Left ventricle myocardium inferior (tissue), 1 donor: ENCODE results near the gene ZSCAN9. TPM values are rescaled to one million over a fixed set of nuclear protein-coding genes. Genes with fewer than 3 reads are reported as not detected.

Source experiments
- DNase-seq: peaks from one replicate; pipeline ENCODE4 v3.0.0-alpha.2; 2020
- H3K27ac ChIP-seq: fragments of 200-600 bp; replicated peaks from 2 replicates; pipeline ENCODE4 v1.8.0; 2021
- H3K27me3 ChIP-seq: fragments of 200-600 bp; 2 replicates; pipeline ENCODE4 v1.8.0; 2021; ENCODE audit warnings: low read depth
- H3K36me3 ChIP-seq: fragments of 200-600 bp; 2 replicates; pipeline ENCODE4 v1.8.0; 2021
- H3K4me1 ChIP-seq: fragments of 200-600 bp; 2 replicates; pipeline ENCODE4 v1.8.0; 2021
- H3K4me3 ChIP-seq: fragments of 200-600 bp; 2 replicates; pipeline ENCODE4 v1.8.0; 2021; ENCODE audit warnings: mild to moderate bottlenecking, moderate library complexity
- H3K9me3 ChIP-seq: fragments of 200-600 bp; replicated peaks from 2 replicates; pipeline ENCODE4 v1.8.0; 2021
- CTCF ChIP-seq: fragments of 200-600 bp; IDR thresholded peaks from 2 replicates; pipeline ENCODE4 v1.8.0; 2021; ENCODE audit warnings: antibody characterized with exemption, mild to moderate bottlenecking, borderline replicate concordance
- intact Hi-C: fragments of 100-400 bp; cut with micrococcal nuclease; formaldehyde crosslinking; loops from one replicate; pipeline ENCODE4 v1.11.0; 2022
- long read RNA-seq: library from polyadenylated mRNA; unstranded; transcript quantifications from one replicate; pipeline ENCODE4 v2.0.0, GENCODE V29; 2021
- total RNA-seq: library from RNA; stranded (reverse); fragmentation: NEBNext Ultra II Directional; extraction: Animal tissue kit (Norgen Biotek cat#: 25700); gene quantifications from one replicate; pipeline ENCODE4 v1.2.1, GENCODE V29; 2021
- donor health status: DM: no; HTN: yes; CAD: no; lungs with severe emphysema.

The ZSCAN9 gene
- 9.7 TPM for total RNA-seq
- long read RNA-seq, partial matches to known transcripts = 3 of 13 reads
- long read RNA-seq, other reads (novel, unspliced or antisense) = 1 of 13 reads

DNA sequence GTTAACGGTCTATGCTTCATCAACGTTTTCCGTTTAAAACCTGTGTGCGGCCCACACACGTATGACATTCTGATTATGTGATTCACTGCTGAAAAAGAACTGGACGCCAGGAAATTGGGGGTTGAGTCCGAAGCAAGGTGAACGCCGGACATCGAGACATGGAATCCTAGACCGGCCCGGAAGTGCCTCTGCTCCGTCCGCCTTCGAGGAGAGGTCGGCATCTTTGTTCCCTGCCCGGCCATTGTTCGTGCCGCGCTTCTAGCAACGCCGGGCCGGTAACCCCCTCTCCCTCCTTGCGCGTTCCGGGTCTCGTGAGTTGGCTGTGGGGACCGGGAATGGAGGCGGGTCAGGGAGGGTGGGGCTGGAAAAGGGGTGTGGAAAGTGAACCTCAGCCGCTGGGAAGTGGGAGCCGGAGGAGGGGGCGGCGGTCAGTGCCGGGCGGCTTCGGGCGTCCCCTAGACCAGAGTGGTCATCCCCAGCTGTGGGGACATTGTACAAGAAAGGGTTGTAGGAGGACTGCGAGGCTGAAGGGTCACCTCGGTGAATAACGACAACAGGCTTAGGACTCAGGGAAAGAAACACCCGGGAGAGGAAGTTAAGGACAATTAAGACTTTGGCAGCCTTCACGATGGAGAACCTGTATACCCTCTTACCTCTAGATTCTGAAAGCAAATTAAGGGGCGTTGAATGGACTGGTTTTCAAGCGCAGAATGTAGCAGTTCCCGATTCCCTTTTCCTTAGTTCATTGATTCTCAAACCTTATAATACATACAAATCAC is at the start of gene ZSCAN9:
Gene ZSCAN9 (plus strand): TSS at position 220 of the 779 bp plus-strand sequence. CDS start 1,810 bp downstream, outside the sequence.
- peak; percentile 83 for DNase-seq
- intact Hi-C loops = loop anchor here (10.0 kb wide), 1 partner anchor 80 kb away; the partner anchor contains the start of gene ZKSCAN8
- peak within 1 kb of the TSS; percentile 91 for H3K4me3 ChIP-seq
- peaks cover 27% of the 10 kb centered on the region for H3K4me1 ChIP-seq
- peak within 1 kb of the TSS; percentile 90 for H3K27ac ChIP-seq
- no peaks in the 10 kb centered on the region for H3K9me3 ChIP-seq
- H3K27me3 ChIP-seq = peaks cover 16% of the 10 kb centered on the region
- peaks cover 34% of the 10 kb centered on the region for H3K36me3 ChIP-seq
- no peak for TF ChIP-seq CTCF

GRCh38 chr6:28176373-28176772 is 48.7 kb upstream of the ZSCAN9 start:
- Histone ChIP-seq H3K4me1 (no peaks in the 10 kb centered on the region), H3K36me3 (no peaks in the 10 kb centered on the region), H3K27me3 (peaks cover 17% of the 10 kb centered on the region), H3K9me3 (no peaks in the 10 kb centered on the region), H3K27ac (no peak overlapping the region), H3K4me3 (no peak overlapping the region)
- no peak for TF ChIP-seq CTCF
- intact Hi-C loops = no loop called here
- DNase-seq = no peak

DNA sequence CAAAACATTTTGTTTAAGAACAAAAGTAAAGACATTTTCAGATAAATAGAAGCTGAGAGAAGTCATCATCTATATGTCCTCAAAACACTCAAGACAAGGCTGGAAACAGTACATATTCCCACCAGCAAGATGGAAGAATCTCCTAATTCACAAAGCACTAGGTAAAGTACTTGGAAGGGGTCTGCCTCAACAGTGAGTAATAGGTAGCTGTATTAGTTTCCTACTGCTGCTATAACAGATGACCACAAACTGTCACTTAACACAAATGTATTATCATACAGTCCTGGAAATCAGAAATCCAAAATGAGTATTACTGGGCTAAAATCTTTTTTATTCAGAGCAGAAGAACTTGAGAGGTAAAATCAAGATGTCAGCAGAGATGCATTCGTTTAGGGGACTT is 42.8 kb upstream of the ZSCAN9 start:
- H3K4me3 ChIP-seq = no peak overlapping the region
- peaks cover 41% of the 10 kb centered on the region for H3K9me3 ChIP-seq
- H3K27me3 ChIP-seq = peaks cover 17% of the 10 kb centered on the region
- no peak overlapping the region for H3K27ac ChIP-seq
- DNase-seq = no peak
- intact Hi-C loops = no loop called here
- no peaks in the 10 kb centered on the region for H3K36me3 ChIP-seq
- no peaks in the 10 kb centered on the region for H3K4me1 ChIP-seq
- TF ChIP-seq CTCF = no peak

GRCh38 chr6:28188111-28188979 is 36.7 kb upstream of the ZSCAN9 start:
- no peak for TF ChIP-seq CTCF
- DNase-seq = no peak
- intact Hi-C loops = no loop called here
- no peaks in the 10 kb centered on the region for H3K4me1 ChIP-seq
- peaks cover 100% of the 10 kb centered on the region for H3K9me3 ChIP-seq
- H3K4me3 ChIP-seq = no peak overlapping the region
- H3K36me3 ChIP-seq = no peaks in the 10 kb centered on the region
- peaks cover 11% of the 10 kb centered on the region for H3K27me3 ChIP-seq
- H3K27ac ChIP-seq = no peak overlapping the region

DNA sequence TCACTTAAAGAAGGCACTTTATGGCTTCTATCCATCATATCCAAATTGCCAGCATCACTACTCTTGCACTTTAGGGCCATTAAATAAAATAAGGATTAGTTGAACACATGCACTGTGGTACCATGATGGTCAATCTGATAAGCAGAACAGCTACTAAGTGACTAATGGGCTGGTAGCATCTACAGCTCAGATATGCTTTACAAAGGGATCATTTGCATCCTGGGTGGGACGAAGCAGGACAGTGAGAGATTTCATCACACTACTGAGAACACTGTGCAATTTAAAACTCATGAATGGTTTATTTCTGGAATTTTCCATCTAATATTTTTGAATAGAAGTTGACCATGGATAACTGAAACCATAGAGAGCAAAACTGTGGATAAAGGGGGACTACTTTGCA is 25.1 kb upstream of the ZSCAN9 start:
- Histone ChIP-seq H3K36me3 (no peaks in the 10 kb centered on the region), H3K27ac (no peak overlapping the region), H3K9me3 (peaks cover 44% of the 10 kb centered on the region), H3K27me3 (peaks cover 75% of the 10 kb centered on the region), H3K4me1 (no peaks in the 10 kb centered on the region), H3K4me3 (no peak overlapping the region)
- intact Hi-C loops = no loop called here
- no peak for DNase-seq
- no peak for TF ChIP-seq CTCF
